Choroid plexus epithelial cell (primary cell): ENCODE data around the gene FOXP1.

ENCODE experiments used
- DNase-seq: peaks from one replicate; pipeline ENCODE4 v3.0.0-alpha.2; 2010; ENCODE audit warnings: low read depth
- H3K4me3 ChIP-seq: 2 replicates; pipeline ENCODE4 v1.5.1; 2011; ENCODE audit warnings: low read depth, mild to moderate bottlenecking, control low read depth, low read length, moderate library complexity
- TF ChIP-seq, protein P1 (sequence below): conservative IDR thresholded peaks from 2 replicates; pipeline ENCODE4 v1.5.1; 2011; ENCODE audit warnings: low read depth, mild to moderate bottlenecking, control low read depth, inconsistent platforms, low read length, moderate library complexity

The FOXP1 gene

DNA sequence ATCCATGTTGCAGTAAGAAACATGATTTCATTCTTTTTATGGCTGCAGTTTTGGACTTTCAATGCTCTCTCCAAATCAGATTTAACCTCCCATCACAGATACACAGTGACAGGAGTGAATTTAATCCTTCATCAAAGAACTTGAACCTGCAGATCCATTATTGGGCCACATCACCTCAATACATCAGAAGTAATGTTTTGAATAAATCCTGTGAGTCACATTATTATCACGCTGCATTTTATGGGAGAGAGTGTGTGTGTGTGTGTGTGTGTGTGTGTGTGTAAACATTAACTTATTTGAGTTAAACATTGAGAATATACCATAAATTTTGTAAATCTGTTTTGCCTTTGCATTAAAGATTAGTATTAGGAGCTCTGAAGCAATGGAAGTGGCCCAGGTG lies 316.7 kb downstream of the FOXP1 start:
- H3K4me3 ChIP-seq = no peak overlapping the region
- DNase-seq = no peak
- TF ChIP-seq, protein P1, sequence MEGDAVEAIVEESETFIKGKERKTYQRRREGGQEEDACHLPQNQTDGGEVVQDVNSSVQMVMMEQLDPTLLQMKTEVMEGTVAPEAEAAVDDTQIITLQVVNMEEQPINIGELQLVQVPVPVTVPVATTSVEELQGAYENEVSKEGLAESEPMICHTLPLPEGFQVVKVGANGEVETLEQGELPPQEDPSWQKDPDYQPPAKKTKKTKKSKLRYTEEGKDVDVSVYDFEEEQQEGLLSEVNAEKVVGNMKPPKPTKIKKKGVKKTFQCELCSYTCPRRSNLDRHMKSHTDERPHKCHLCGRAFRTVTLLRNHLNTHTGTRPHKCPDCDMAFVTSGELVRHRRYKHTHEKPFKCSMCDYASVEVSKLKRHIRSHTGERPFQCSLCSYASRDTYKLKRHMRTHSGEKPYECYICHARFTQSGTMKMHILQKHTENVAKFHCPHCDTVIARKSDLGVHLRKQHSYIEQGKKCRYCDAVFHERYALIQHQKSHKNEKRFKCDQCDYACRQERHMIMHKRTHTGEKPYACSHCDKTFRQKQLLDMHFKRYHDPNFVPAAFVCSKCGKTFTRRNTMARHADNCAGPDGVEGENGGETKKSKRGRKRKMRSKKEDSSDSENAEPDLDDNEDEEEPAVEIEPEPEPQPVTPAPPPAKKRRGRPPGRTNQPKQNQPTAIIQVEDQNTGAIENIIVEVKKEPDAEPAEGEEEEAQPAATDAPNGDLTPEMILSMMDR = no peak

DNA sequence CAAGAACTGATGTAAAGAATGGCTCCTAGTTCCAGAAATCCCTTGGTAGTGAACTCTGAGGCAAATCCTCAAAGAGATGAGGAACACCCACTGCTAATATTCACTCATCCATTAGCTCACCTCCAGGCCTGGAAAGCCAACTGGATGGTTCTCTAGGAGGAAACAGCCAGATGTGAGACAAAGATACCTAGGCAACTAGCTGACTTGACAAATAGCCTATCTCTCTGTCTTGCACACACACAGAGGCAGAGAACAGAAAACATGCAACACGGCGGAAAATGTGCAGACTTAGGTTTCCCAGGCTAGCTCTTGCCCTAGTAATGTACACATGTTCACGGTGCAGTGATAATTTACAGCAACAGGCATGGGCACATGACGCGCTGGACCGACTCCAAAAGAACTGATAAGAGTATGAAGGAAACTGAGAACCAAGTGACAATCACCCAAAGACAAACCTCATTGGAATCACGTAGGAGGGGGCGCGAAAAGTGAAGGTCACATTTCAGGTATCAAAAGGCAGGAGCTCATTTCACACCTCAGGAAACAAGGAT lies 318.1 kb downstream of the FOXP1 start:
- DNase-seq = no peak
- TF ChIP-seq, protein P1 = no peak
- no peak overlapping the region for H3K4me3 ChIP-seq

DNA sequence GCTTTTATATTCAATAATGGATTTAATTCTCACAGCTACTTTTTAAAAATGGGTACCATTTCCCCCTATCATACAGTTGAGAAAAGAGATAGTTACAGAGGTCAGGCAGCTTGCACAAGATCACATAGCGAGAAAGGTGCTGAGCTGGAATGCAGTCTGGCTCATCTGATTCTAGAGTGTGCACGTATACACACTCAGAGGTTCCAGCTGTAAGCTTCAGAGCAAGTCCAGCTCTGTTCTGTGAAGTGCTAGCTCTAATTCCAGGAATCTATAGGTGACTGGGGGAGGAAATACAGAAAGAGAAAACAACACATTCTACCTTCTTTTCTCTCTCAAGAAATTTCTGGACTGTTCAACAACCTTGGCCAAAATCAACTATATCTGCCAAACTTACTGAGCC lies 318.7 kb downstream of the FOXP1 start:
- TF ChIP-seq, protein P1 = no peak
- H3K4me3 ChIP-seq = no peak overlapping the region
- DNase-seq = no peak

DNA sequence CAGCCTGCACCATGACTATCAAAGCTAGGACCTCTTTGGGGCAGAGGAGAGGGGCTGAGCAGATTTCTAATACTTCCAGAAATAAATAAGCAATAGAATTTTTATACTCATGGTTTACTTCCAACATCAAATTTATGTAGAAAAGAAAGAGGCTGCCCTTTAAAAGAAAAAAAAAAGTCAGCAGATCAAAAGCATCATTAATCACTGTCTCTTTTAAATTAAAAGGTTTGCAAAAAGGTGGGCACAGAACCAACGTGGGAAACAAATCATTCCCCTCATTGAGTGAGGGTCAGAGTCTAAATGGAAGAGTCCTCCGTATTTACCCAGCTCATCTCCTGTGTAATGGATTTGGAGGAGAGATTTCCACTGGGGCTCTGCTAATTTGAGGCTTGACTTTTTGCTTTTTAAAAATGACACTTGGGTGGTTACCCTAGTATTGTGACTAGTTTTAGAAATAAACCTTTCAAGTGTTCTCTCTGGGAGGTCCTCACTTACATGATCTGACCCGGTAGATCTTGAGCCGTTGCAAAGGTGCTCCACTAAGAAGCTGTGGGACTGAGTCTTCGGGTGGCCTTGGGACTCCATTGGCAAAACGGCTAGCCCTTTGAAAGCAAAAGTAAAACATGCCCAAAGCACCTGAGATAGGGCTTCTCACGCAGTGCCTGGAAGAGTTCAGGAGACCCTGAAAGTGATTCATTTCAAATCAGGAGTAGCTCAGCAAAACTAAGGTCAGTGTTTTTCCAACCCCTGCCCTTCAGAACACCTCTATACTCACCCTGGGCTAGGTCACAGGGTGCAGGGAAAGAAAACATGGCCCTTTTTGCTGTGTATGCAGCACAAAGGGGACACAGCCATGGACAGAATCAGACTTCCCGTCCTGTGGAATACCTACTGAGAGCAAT lies 320.9 kb downstream of the FOXP1 start:
- TF ChIP-seq, protein P1 = no peak

DNA sequence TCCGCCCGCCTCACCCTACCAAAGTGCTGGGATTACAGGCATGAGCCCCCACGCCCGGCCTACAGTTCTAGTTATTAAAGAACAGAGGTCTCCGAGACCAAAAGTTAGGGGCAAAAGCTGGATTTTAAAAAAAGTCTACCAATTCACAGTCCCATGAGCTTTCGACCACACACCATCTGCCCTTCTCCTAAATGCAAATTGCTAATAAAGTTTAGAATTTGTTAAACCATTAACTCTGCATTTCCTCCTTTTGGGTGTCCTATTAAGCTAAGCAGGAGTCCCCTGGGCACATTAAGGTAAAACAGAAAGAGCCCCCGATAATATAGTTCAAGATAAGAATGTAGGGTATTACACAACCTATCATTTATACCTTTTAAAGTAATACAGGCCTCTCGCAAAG lies 322.7 kb downstream of the FOXP1 start:
- H3K4me3 ChIP-seq = no peak overlapping the region
- TF ChIP-seq, protein P1 = no peak
- no peak for DNase-seq

More for the DNA sequence above, 320.9 kb downstream of the FOXP1 start:
- DNase-seq = no peak
- H3K4me3 ChIP-seq = no peak overlapping the region

DNA sequence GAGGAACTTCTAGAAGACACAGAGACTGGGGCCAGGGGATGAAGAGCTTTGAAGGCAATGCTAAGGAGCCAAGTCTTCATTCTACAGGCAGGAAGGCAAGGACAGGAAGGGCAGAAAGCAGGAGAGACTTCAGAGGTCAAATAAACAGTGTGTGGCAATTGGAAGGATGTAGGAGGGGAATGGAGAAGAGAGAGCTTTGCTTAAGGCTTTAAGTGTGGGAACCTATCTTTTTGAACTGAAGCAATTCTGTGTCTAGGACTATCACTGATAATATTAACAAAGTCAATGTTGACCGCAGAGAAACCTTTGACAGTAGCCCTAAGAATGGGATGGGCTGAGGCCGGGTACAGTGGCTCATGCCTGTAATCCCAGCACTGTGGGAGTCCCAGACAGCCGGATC lies 325.0 kb downstream of the FOXP1 start:
- peak; percentile 82 for DNase-seq
- no peak overlapping the region for H3K4me3 ChIP-seq

More for the DNA sequence above, 325.0 kb downstream of the FOXP1 start:
- TF ChIP-seq, protein P1 = no peak
